RWPE1 (cell line): ENCODE results near the gene PYGO1.
"Not testable (repeated sequence)": the region's sequence is repeated elsewhere in the genome, so short reads cannot be mapped to it uniquely, and the experiment has no call there.

Source experiments
- CTCF ChIA-PET: fragments of 350-600 bp; sonication (Branson Sonifier 250); formaldehyde crosslinking; extraction: SDS; loops from one replicate; lab custom pipeline; 2021; lab: Yijun Ruan, JAX
- POLR2A ChIA-PET: fragments of 400-600 bp; formaldehyde crosslinking; extraction: SDS; loops from one replicate; lab custom pipeline; 2020; ENCODE audit warnings: antibody characterized with exemption; ENCODE audit not compliant: low non-redundant PET; lab: Yijun Ruan, JAX
- DNase-seq: peaks from one replicate; pipeline ENCODE4 v3.0.0; 2012; ENCODE audit warnings: low spot score
- H3K27ac ChIP-seq: fragments of 450-650 bp; 2 replicates; pipeline ENCODE4 v1.5.1; 2017
- CTCF ChIP-seq: fragments of 450-650 bp; conservative IDR thresholded peaks from 2 replicates; pipeline ENCODE4 v1.5.1; 2017; ENCODE audit warnings: low read depth, mild to moderate bottlenecking

PYGO1 gene

GRCh38 chr15:55601374-55601773, 13.2 kb upstream of the PYGO1 start:
- no peak overlapping the region for H3K27ac ChIP-seq
- no peak for TF ChIP-seq CTCF
- no peak for DNase-seq
- ChIA-PET POLR2A (no interaction called here), CTCF (no interaction called here)

GRCh38 chr15:55599439-55599838, 11.3 kb upstream of the PYGO1 start:
- TF ChIP-seq CTCF = no peak
- POLR2A ChIA-PET = no interaction called here
- no peak overlapping the region for H3K27ac ChIP-seq
- CTCF ChIA-PET = no interaction called here
- no peak for DNase-seq

GRCh38 chr15:55593019-55593418, 4.9 kb upstream of the PYGO1 start:
- DNase-seq, POLR2A ChIA-PET, CTCF ChIA-PET, H3K27ac ChIP-seq: not testable (repeated sequence)

GRCh38 chr15:55590788-55591187, 2.6 kb upstream of the PYGO1 start:
- no peak for TF ChIP-seq CTCF
- DNase-seq = no peak
- H3K27ac ChIP-seq = no peak overlapping the region
- CTCF ChIA-PET = no interaction called here
- POLR2A ChIA-PET = interaction anchor here (0.7 kb wide), 1 partner anchor 27 kb away, joined by 3 read pairs; no protein-coding TSS in a partner anchor

- ChIA-PET CTCF (no interaction called here), POLR2A (no interaction called here)
- TF ChIP-seq CTCF = no peak
- no peak overlapping the region for H3K27ac ChIP-seq
- DNase-seq = no peak
Observed at GRCh38 chr15:55589287-55589686, 1.1 kb upstream of the PYGO1 start.

GRCh38 chr15:55588815-55589115, 620 bp upstream of the PYGO1 start:
- POLR2A ChIA-PET = no interaction called here
- peak overlapping the region; percentile 47 for H3K27ac ChIP-seq
- no peak for TF ChIP-seq CTCF
- CTCF ChIA-PET = interaction anchor here (1.2 kb wide), 1 partner anchor 58 kb away, joined by 3 read pairs; no protein-coding TSS in a partner anchor
- no peak for DNase-seq

GRCh38 chr15:55587321-55588069, 650 bp downstream of the PYGO1 start:
- ChIA-PET CTCF (interaction anchor here (1.2 kb wide), 1 partner anchor 59 kb away, joined by 3 read pairs; no protein-coding TSS in a partner anchor), POLR2A (no interaction called here)
- no peak for TF ChIP-seq CTCF
- DNase-seq = peak; percentile 30
- H3K27ac ChIP-seq = peak overlapping the region; percentile 47
